ENCODE data around the gene MBTPS1. TPM values are rescaled to one million over a fixed set of nuclear protein-coding genes. Genes with fewer than 3 reads are reported as not detected.

The MBTPS1 gene
- total RNA-seq, 1 donor from 2014 or later: 85.9 TPM

- peak; percentile 40 for DNase-seq (ENCODE audit: low read depth)
- H2AFZ ChIP-seq (ENCODE audit: low read depth, low read length): no peak overlapping the region
Measured at GRCh38 chr16:84156342-84156784, 39.6 kb upstream of the MBTPS1 start.

GRCh38 chr16:84155771-84156170 is 39.0 kb upstream of the MBTPS1 start:
- H3K4me3 Mint-ChIP-seq (ENCODE audit: unreplicated experiment): no peak overlapping the region
- no peak for TF ChIP-seq EZH2 (IDR thresholded peaks at IDR 0.05; ENCODE audit: insufficient read depth, low read length)
- TF ChIP-seq, protein P1, sequence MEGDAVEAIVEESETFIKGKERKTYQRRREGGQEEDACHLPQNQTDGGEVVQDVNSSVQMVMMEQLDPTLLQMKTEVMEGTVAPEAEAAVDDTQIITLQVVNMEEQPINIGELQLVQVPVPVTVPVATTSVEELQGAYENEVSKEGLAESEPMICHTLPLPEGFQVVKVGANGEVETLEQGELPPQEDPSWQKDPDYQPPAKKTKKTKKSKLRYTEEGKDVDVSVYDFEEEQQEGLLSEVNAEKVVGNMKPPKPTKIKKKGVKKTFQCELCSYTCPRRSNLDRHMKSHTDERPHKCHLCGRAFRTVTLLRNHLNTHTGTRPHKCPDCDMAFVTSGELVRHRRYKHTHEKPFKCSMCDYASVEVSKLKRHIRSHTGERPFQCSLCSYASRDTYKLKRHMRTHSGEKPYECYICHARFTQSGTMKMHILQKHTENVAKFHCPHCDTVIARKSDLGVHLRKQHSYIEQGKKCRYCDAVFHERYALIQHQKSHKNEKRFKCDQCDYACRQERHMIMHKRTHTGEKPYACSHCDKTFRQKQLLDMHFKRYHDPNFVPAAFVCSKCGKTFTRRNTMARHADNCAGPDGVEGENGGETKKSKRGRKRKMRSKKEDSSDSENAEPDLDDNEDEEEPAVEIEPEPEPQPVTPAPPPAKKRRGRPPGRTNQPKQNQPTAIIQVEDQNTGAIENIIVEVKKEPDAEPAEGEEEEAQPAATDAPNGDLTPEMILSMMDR (IDR thresholded peaks at IDR 0.05; ENCODE audit: insufficient read depth, low read depth, low read length): no peak
- H3K9me3 Mint-ChIP-seq (ENCODE audit: unreplicated experiment): no peaks in the 10 kb centered on the region
- H3K36me3 Mint-ChIP-seq (ENCODE audit: low read depth, unreplicated experiment): peaks cover 3% of the 10 kb centered on the region
- H3K27ac ChIP-seq (ENCODE audit: low read depth, low read length): no peak overlapping the region
- no peaks in the 10 kb centered on the region for H3K79me2 ChIP-seq (ENCODE audit: insufficient read depth, low read length)
- no peak overlapping the region for H3K4me2 ChIP-seq (ENCODE audit: low read length)
- no peak overlapping the region for H2AFZ ChIP-seq (ENCODE audit: low read depth, low read length)
- H3K4me1 Mint-ChIP-seq (ENCODE audit: low read depth, unreplicated experiment): no peaks in the 10 kb centered on the region
- H3K9me3 ChIP-seq (ENCODE audit: insufficient read depth, low read depth, low read length): no peaks in the 10 kb centered on the region
- peaks cover 14% of the 10 kb centered on the region for H3K27me3 ChIP-seq (ENCODE audit: insufficient read depth, low read length)
- H3K36me3 ChIP-seq (ENCODE audit: insufficient read depth, low read length): no peaks in the 10 kb centered on the region
- H3K27ac Mint-ChIP-seq (ENCODE audit: unreplicated experiment): no peak overlapping the region
- H3K4me1 ChIP-seq (ENCODE audit: insufficient read depth, low read length): no peaks in the 10 kb centered on the region
- no peak for FAIRE-seq
- peaks cover 11% of the 10 kb centered on the region for H3K27me3 Mint-ChIP-seq (ENCODE audit: low read depth, unreplicated experiment)
- no peak overlapping the region for H3K9ac ChIP-seq (ENCODE audit: low read length)
- no peak overlapping the region for H3K4me3 ChIP-seq (ENCODE audit: insufficient read depth, low read depth, low read length)
- DNase-seq (ENCODE audit: low read depth): no peak
- H4K20me1 ChIP-seq (ENCODE audit: insufficient read depth, low read length): no peaks in the 10 kb centered on the region

More at GRCh38 chr16:84156342-84156784, 39.6 kb upstream of the MBTPS1 start:
- Mint-ChIP-seq H3K36me3 (ENCODE audit: low read depth, unreplicated experiment) (peaks cover 3% of the 10 kb centered on the region), H3K27me3 (ENCODE audit: low read depth, unreplicated experiment) (peaks cover 8% of the 10 kb centered on the region), H3K27ac (ENCODE audit: unreplicated experiment) (no peak overlapping the region), H3K4me3 (ENCODE audit: unreplicated experiment) (no peak overlapping the region), H3K4me1 (ENCODE audit: low read depth, unreplicated experiment) (no peaks in the 10 kb centered on the region), H3K9me3 (ENCODE audit: unreplicated experiment) (no peaks in the 10 kb centered on the region)
- Histone ChIP-seq H3K79me2 (ENCODE audit: insufficient read depth, low read length) (no peaks in the 10 kb centered on the region), H3K4me1 (ENCODE audit: insufficient read depth, low read length) (no peaks in the 10 kb centered on the region), H3K27ac (ENCODE audit: low read depth, low read length) (no peak overlapping the region), H3K9me3 (ENCODE audit: insufficient read depth, low read depth, low read length) (no peaks in the 10 kb centered on the region), H3K4me2 (ENCODE audit: low read length) (no peak overlapping the region), H3K36me3 (ENCODE audit: insufficient read depth, low read length) (no peaks in the 10 kb centered on the region), H3K27me3 (ENCODE audit: insufficient read depth, low read length) (peaks cover 15% of the 10 kb centered on the region), H3K4me3 (ENCODE audit: insufficient read depth, low read depth, low read length) (no peak overlapping the region), H4K20me1 (ENCODE audit: insufficient read depth, low read length) (no peaks in the 10 kb centered on the region), H3K9ac (ENCODE audit: low read length) (no peak overlapping the region)
- TF ChIP-seq, protein P1 (IDR thresholded peaks at IDR 0.05; ENCODE audit: insufficient read depth, low read depth, low read length): no peak
- no peak for TF ChIP-seq EZH2 (IDR thresholded peaks at IDR 0.05; ENCODE audit: insufficient read depth, low read length)
- no peak for FAIRE-seq

- TF ChIP-seq, protein P1 (IDR thresholded peaks at IDR 0.05; ENCODE audit: insufficient read depth, low read depth, low read length): no peak
- TF ChIP-seq EZH2 (IDR thresholded peaks at IDR 0.05; ENCODE audit: insufficient read depth, low read length): no peak
- Mint-ChIP-seq H3K4me3 (ENCODE audit: unreplicated experiment) (no peak overlapping the region), H3K36me3 (ENCODE audit: low read depth, unreplicated experiment) (peaks cover 3% of the 10 kb centered on the region), H3K9me3 (ENCODE audit: unreplicated experiment) (no peaks in the 10 kb centered on the region), H3K4me1 (ENCODE audit: low read depth, unreplicated experiment) (no peaks in the 10 kb centered on the region), H3K27me3 (ENCODE audit: low read depth, unreplicated experiment) (peaks cover 11% of the 10 kb centered on the region), H3K27ac (ENCODE audit: unreplicated experiment) (no peak overlapping the region)
- no peak for DNase-seq (ENCODE audit: low read depth)
- Histone ChIP-seq H3K4me1 (ENCODE audit: insufficient read depth, low read length) (no peaks in the 10 kb centered on the region), H3K9me3 (ENCODE audit: insufficient read depth, low read depth, low read length) (no peaks in the 10 kb centered on the region), H3K27me3 (ENCODE audit: insufficient read depth, low read length) (peaks cover 14% of the 10 kb centered on the region), H3K27ac (ENCODE audit: low read depth, low read length) (no peak overlapping the region), H3K4me3 (ENCODE audit: insufficient read depth, low read depth, low read length) (no peak overlapping the region), H3K9ac (ENCODE audit: low read length) (no peak overlapping the region), H3K79me2 (ENCODE audit: insufficient read depth, low read length) (no peaks in the 10 kb centered on the region), H4K20me1 (ENCODE audit: insufficient read depth, low read length) (no peaks in the 10 kb centered on the region), H3K4me2 (ENCODE audit: low read length) (no peak overlapping the region), H2AFZ (ENCODE audit: low read depth, low read length) (no peak overlapping the region), H3K36me3 (ENCODE audit: insufficient read depth, low read length) (no peaks in the 10 kb centered on the region)
- FAIRE-seq: no peak
Measured at GRCh38 chr16:84155226-84155625, 38.5 kb upstream of the MBTPS1 start.
